ENCODE measurements around the gene TLE1. TPM values are rescaled to one million over a fixed set of nuclear protein-coding genes. Genes with fewer than 3 reads are reported as not detected.

Gene TLE1
- total and polyA plus RNA-seq, 2 of the 4 experiments (the other 2 are of a cell fraction): 36.0 to 51.0 TPM

GRCh38 chr9:81592887-81593266, 96.5 kb downstream of the TLE1 start:
- Histone ChIP-seq H3K9ac (ENCODE audit: low read depth, low read length) (no peak overlapping the region), H2AFZ (replicated peaks; ENCODE audit: low read length, poor library complexity) (no peak overlapping the region), H2AK9ac (replicated peaks; ENCODE audit: low read depth, low read length, poor library complexity) (no peak overlapping the region), H3K36me3 (ENCODE audit: control insufficient read depth, insufficient read depth, low read length) (peaks cover 62% of the 10 kb centered on the region), H4K91ac (ENCODE audit: insufficient read depth, low read depth, low read length) (no peak overlapping the region), H3K14ac (replicated peaks; ENCODE audit: low read depth, low read length) (no peak overlapping the region), H4K5ac (ENCODE audit: low read depth, low read length) (no peak overlapping the region), H3K56ac (ENCODE audit: extremely low read depth, insufficient read depth, low read length) (no peak overlapping the region), H3K4ac (ENCODE audit: low read depth, low read length) (no peak overlapping the region), H3K27ac (ENCODE audit: insufficient read depth, low read length) (no peak overlapping the region), H4K8ac (ENCODE audit: low read depth in 2 of 2, low read length in 2 of 2) (no peak overlapping the region), H2BK5ac (ENCODE audit: low read depth, low read length, poor library complexity, severe bottlenecking) (no peak overlapping the region), H2AK5ac (ENCODE audit: low read depth, low read length) (no peak overlapping the region), H3K79me1 (ENCODE audit: low read depth in 1 of 2, low read length in 2 of 2) (peaks cover 2 to 9% of the 10 kb centered on the region in 2 experiments; a peak in 3 of 4 replicates), H2BK20ac (ENCODE audit: low read depth, low read length) (no peak overlapping the region), H3K23ac (ENCODE audit: low read depth, low read length) (no peak overlapping the region), H3K9me3 (ENCODE audit: control insufficient read depth, insufficient read depth, low read length) (no peaks in the 10 kb centered on the region), H3K18ac (ENCODE audit: low read depth, low read length) (no peak overlapping the region), H3K4me1 (ENCODE audit: control insufficient read depth, insufficient read depth, low read length) (peaks cover 7% of the 10 kb centered on the region), H3K4me3 (ENCODE audit: insufficient read depth, low read depth, low read length) (no peak overlapping the region), H3K9me1 (ENCODE audit: insufficient read depth, low read length) (0 out of 2 replicates have a peak, but pooled peaks cover 3% of the 10 kb centered on the region), H4K20me1 (ENCODE audit: insufficient read depth, low read length) (no peaks in the 10 kb centered on the region), H3K27me3 (ENCODE audit: control insufficient read depth, insufficient read depth, low read length) (no peaks in the 10 kb centered on the region), H2BK120ac (ENCODE audit: low read depth, low read length) (no peak overlapping the region), H3K4me2 (ENCODE audit: low read depth, low read length) (no peak overlapping the region), H2BK15ac (ENCODE audit: low read depth, low read length) (no peak overlapping the region)
- ChIA-PET POLR2A (ENCODE audit: unreplicated experiment) (no interaction called here), CTCF (no interaction called here)
- ATAC-seq (ENCODE audit: low read depth) (no peak), DNase-seq (no peak)
- TF ChIP-seq USF2 (IDR thresholded peaks at IDR 0.05; ENCODE audit: low read depth, low read length): no peak
- no peak for TF ChIP-seq RAD21 (IDR thresholded peaks at IDR 0.05; ENCODE audit: low read length)
- TF ChIP-seq RCOR1 (IDR thresholded peaks at IDR 0.05; ENCODE audit: insufficient replicate concordance, low read length): no peak
- TF ChIP-seq CTCF (conservative IDR thresholded peaks at IDR 0.05; ENCODE audit: low read depth, low read length): no peak
- TF ChIP-seq SMC3 (IDR thresholded peaks at IDR 0.05; ENCODE audit: low read depth, low read length): no peak
- TF ChIP-seq RFX5 (IDR thresholded peaks at IDR 0.05; ENCODE audit: low read depth, low read length): no peak
- no peak for TF ChIP-seq BHLHE40 (IDR thresholded peaks at IDR 0.05; ENCODE audit: low read depth, low read length)
- no peak for TF ChIP-seq CHD1 (IDR thresholded peaks at IDR 0.05; ENCODE audit: low read depth, low read length)
- TF ChIP-seq MXI1 (IDR thresholded peaks at IDR 0.05; ENCODE audit: borderline replicate concordance, low read depth, low read length): no peak
- no peak for TF ChIP-seq CEBPB (IDR thresholded peaks at IDR 0.05; ENCODE audit: low read depth, low read length)
- no peak for TF ChIP-seq NFE2L2 (IDR thresholded peaks at IDR 0.05; ENCODE audit: low read depth, low read length)
- no peak for TF ChIP-seq POLR2A (IDR thresholded peaks at IDR 0.05; ENCODE audit: low read depth, low read length)
- TF ChIP-seq ELK1 (IDR thresholded peaks at IDR 0.05; ENCODE audit: borderline replicate concordance, low read depth, low read length): no peak
- no peak for TF ChIP-seq MAZ (IDR thresholded peaks at IDR 0.05; ENCODE audit: borderline replicate concordance, low read depth, low read length)
- no peak for TF ChIP-seq FOS (IDR thresholded peaks at IDR 0.05; ENCODE audit: low read depth, low read length)
- no peak for TF ChIP-seq MAFK (IDR thresholded peaks at IDR 0.05; ENCODE audit: low read depth, low read length)
- intact Hi-C loops (cut with micrococcal nuclease): no loop called here
- in situ Hi-C loops (cut with MboI; ENCODE audit: low sequenced_read_pairs): no loop called here
- BruUV-seq (replicated peaks): no TSS peak
- WGBS, 2 experiments (ENCODE audit: extremely low coverage in 2 of 2, insufficient read length in 1 of 2): 89% methylated on average over 8 of the region's 15 CpGs; no CpG with 5 or more reads in 1 of the 2 experiments
- dilution Hi-C loops (cut with HindIII; ENCODE audit: low sequenced_read_pairs, unreplicated experiment): no loop called here

Measured in IMR-90 (cell line).